Thyroid gland (tissue), 4 donors: ENCODE measurements around the gene OPN3.

Source experiments
- CTCF ChIP-seq, 6 experiments: fragments of 200-600 bp in 3 of 6; fragments of 450-650 bp in 3 of 6; sonication (generic) in 3 of 6; IDR thresholded peaks; one replicate each; pipeline ENCODE4 v1.5.1; 2016 to 2019; ENCODE audit warnings: antibody characterized with exemption in 6 of 6, mild to moderate bottlenecking in 2 of 6, inconsistent platforms in 1 of 6, moderate library complexity in 1 of 6
- POLR2A ChIP-seq, 2 donors: fragments of 450-650 bp; IDR thresholded peaks; one replicate each; pipeline ENCODE4 v1.6.1; 2017; ENCODE audit warnings: antibody characterized with exemption in 2 of 2, mild to moderate bottlenecking in 2 of 2, moderate library complexity in 1 of 2

- TF ChIP-seq CTCF (IDR thresholded peaks at IDR 0.05) = peak in 4 of 6 experiments; percentile 11 to 42 (median 32)
- TF ChIP-seq POLR2A (IDR thresholded peaks at IDR 0.05) = no peak
Observed at GRCh38 chr1:241627453-241628259, 12.5 kb downstream of the OPN3 start.
